NCI-H2196 (cell line): ENCODE measurements around the gene SPATA3.
A peak's percentile ranks its signal among the peaks of the same experiment; 100 is the strongest.
"Not testable (repeated sequence)": the region's sequence is repeated elsewhere in the genome, so short reads cannot be mapped to it uniquely, and the experiment has no call there.

Experiments
- DNase-seq: peaks from one replicate; lab custom pipeline; 2025; ENCODE audit not compliant: unreplicated experiment; lab: John Stamatoyannopoulos, UW

Gene SPATA3

GRCh38 chr2:230991598-230991997, 4.3 kb upstream of the SPATA3 start:
- no peak for DNase-seq

GRCh38 chr2:230996661-230997060, 740 bp downstream of the SPATA3 start:
- DNase-seq, result no peak

- DNase-seq, result no peak
These were observed 3.0 kb downstream of the SPATA3 start for GRCh38 chr2:230998882-230999281.

- no peak for DNase-seq
These were observed 3.6 kb downstream of the SPATA3 start for GRCh38 chr2:230999477-230999876.

- DNase-seq, result peak; percentile 23
These were observed 4.4 kb downstream of the SPATA3 start for GRCh38 chr2:231000211-231000904.

GRCh38 chr2:231001036-231001435, 5.1 kb downstream of the SPATA3 start:
- DNase-seq, result no peak

GRCh38 chr2:231001921-231002320, 6.0 kb downstream of the SPATA3 start:
- DNase-seq, result no peak

GRCh38 chr2:231002641-231003040, 6.7 kb downstream of the SPATA3 start:
- DNase-seq, result no peak

- no peak for DNase-seq
These were observed 7.3 kb downstream of the SPATA3 start for GRCh38 chr2:231003186-231003585.

GRCh38 chr2:231004930-231005329, 9.0 kb downstream of the SPATA3 start:
- DNase-seq, result not testable (repeated sequence)

- DNase-seq, result no peak
These were observed 11.6 kb downstream of the SPATA3 start for GRCh38 chr2:231007286-231008098.

GRCh38 chr2:231008131-231008530, 12.2 kb downstream of the SPATA3 start:
- no peak for DNase-seq

- no peak for DNase-seq
These were observed 13.5 kb downstream of the SPATA3 start for GRCh38 chr2:231009236-231009919.

GRCh38 chr2:231010201-231010730, 14.3 kb downstream of the SPATA3 start:
- DNase-seq, result no peak

- no peak for DNase-seq
These were observed 15.6 kb downstream of the SPATA3 start for GRCh38 chr2:231011526-231011925.

- DNase-seq, result peak; percentile 5
These were observed 16.5 kb downstream of the SPATA3 start for GRCh38 chr2:231012463-231012862.

GRCh38 chr2:231013820-231014219, 17.9 kb downstream of the SPATA3 start:
- no peak for DNase-seq

GRCh38 chr2:231015478-231015877, 19.6 kb downstream of the SPATA3 start:
- DNase-seq, result no peak

- no peak for DNase-seq
These were observed 20.0 kb downstream of the SPATA3 start for GRCh38 chr2:231015926-231016325.

- DNase-seq, result no peak
These were observed 20.8 kb downstream of the SPATA3 start for GRCh38 chr2:231016566-231017230.

GRCh38 chr2:231017231-231017598, 21.3 kb downstream of the SPATA3 start:
- DNase-seq, result no peak
